ENCODE measurements around the gene SLC45A2. TPM values are rescaled to one million over a fixed set of nuclear protein-coding genes. Genes with fewer than 3 reads are reported as not detected.

The SLC45A2 gene
- total and polyA plus RNA-seq, 11 donors: 0.30 TPM; not detected in 10

DNA sequence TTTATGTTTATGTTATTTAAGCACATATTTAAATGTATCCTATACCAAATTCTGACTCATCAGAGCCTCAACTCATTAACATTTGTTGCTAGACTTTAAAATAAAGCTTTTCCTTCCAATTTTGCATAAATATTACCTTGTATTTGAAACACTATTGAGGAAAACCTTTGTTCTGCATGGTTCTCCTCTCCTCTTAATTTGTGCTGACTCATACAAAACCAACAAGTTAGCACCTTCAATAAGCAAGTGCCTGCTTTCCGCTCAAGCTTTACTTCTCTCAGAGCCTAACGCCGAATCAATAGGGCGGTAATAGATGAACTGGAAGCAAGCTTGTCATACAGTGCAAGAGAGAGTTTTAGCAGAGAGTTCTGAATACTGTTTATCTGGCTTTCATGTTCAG, 15.5 kb upstream of the SLC45A2 start:
- no peaks in the 10 kb centered on the region for H3K9me3 ChIP-seq
- TF ChIP-seq, protein P1, sequence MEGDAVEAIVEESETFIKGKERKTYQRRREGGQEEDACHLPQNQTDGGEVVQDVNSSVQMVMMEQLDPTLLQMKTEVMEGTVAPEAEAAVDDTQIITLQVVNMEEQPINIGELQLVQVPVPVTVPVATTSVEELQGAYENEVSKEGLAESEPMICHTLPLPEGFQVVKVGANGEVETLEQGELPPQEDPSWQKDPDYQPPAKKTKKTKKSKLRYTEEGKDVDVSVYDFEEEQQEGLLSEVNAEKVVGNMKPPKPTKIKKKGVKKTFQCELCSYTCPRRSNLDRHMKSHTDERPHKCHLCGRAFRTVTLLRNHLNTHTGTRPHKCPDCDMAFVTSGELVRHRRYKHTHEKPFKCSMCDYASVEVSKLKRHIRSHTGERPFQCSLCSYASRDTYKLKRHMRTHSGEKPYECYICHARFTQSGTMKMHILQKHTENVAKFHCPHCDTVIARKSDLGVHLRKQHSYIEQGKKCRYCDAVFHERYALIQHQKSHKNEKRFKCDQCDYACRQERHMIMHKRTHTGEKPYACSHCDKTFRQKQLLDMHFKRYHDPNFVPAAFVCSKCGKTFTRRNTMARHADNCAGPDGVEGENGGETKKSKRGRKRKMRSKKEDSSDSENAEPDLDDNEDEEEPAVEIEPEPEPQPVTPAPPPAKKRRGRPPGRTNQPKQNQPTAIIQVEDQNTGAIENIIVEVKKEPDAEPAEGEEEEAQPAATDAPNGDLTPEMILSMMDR (IDR thresholded peaks at IDR 0.05): no peak
- TF ChIP-seq POLR2A (IDR thresholded peaks at IDR 0.05): no peak
- 95 to 98% (median 96%) methylated on average over 4 of the region's 4 CpGs for WGBS, 4 donors
- H3K27ac ChIP-seq: no peak overlapping the region
- intact Hi-C loops (cut with DNase I): loop anchor here in 9 of 10 donors (5.0 to 10.0 kb wide), 4 partner anchors 462 to 915 kb away; partner anchors contain the start of genes BRIX1 (in 1 of the 9) and RAD1 (in 1 of the 9)
- peaks cover 0 to 55% (median 33%) of the 10 kb centered on the region in 9 donors for H3K36me3 ChIP-seq
- H3K4me1 ChIP-seq: peaks cover 0 to 9% (median 2%) of the 10 kb centered on the region in 12 donors
- ATAC-seq (no peak), DNase-seq (no peak)
- H3K27me3 ChIP-seq: no peaks in the 10 kb centered on the region
- H3K4me3 ChIP-seq: no peak overlapping the region

DNA sequence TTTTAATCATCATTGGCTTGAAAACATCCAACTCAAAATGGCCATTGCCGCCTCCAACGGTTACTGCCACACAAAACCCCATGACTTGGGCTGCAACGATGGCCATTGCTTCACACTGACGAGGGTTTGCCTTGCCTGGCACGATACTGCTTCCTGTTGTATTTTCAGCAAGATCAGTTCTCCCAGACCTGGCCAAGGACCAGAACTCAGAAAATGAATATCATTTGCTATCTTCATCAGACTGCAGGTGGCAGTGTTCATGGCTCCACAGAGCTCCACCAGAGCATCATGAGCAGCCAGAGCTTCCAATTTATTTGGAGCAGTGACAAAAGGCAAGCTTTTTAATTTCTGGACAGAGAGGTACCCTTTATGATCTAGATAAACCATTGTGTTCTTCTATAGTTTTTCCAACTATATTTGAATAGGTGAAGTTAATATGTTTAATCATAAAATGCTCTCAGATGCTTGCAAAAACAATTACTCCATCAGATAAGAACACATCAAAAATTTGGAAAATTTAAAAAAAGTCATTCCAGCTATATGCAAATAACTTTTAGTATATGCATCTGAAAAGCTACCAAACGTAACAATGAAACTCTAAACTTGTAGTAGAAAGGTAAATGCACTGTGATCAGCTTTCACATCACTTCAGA, 13.0 kb upstream of the SLC45A2 start:
- DNase-seq (peak in 4 of 5 donors; percentile 26 to 59 (median 48)), ATAC-seq (peak; percentile 47 to 82 (median 68))
- Histone ChIP-seq H3K36me3 (peaks cover 0 to 41% (median 20%) of the 10 kb centered on the region in 9 donors), H3K27me3 (no peaks in the 10 kb centered on the region), H3K4me1 (peaks cover 0 to 9% (median 2%) of the 10 kb centered on the region in 12 donors), H3K27ac (no peak overlapping the region), H3K4me3 (no peak overlapping the region), H3K9me3 (no peaks in the 10 kb centered on the region)
- intact Hi-C loops (cut with DNase I): loop anchor here in 8 of 10 donors (5.0 to 10.0 kb wide), 3 partner anchors 465 to 470 kb away; no protein-coding TSS in a partner anchor
- 36 to 45% (median 41%) methylated on average over 6 of the region's 6 CpGs for WGBS, 4 donors
- TF ChIP-seq, protein P1 (IDR thresholded peaks at IDR 0.05): peak; percentile 46 to 78 (median 62)
- TF ChIP-seq POLR2A (IDR thresholded peaks at IDR 0.05): no peak

DNA sequence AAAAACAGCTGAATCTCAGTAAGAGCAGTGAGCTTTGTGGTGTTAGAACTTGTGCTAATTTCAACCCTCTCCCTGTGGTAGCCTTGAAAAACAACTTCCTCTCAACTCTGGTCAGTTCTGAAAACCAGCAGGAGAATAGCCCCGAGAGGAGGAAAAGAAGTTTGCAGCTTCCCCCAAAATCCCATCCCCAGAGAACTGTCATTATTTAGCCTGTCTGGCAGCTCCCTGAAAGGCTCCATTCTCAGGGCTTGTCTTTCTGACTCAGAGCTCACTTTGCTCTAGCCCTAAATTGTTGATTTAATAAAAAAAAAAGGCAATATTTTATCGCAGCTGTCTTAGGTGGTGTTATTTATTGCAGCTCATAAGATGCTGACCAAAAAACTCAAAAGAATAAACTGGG, 11.4 kb upstream of the SLC45A2 start:
- H3K4me1 ChIP-seq: peaks cover 0 to 9% (median 3%) of the 10 kb centered on the region in 12 donors
- H3K9me3 ChIP-seq: no peaks in the 10 kb centered on the region
- H3K27me3 ChIP-seq: no peaks in the 10 kb centered on the region
- 54 to 71% (median 61%) methylated on average over 2 of the region's 2 CpGs for WGBS, 4 donors
- DNase-seq (no peak), ATAC-seq (no peak)
- peaks cover 0 to 40% (median 18%) of the 10 kb centered on the region in 9 donors for H3K36me3 ChIP-seq
- H3K4me3 ChIP-seq: no peak overlapping the region
- no peak overlapping the region for H3K27ac ChIP-seq
- TF ChIP-seq, protein P1 (IDR thresholded peaks at IDR 0.05): no peak
- no peak for TF ChIP-seq POLR2A (IDR thresholded peaks at IDR 0.05)
- intact Hi-C loops (cut with DNase I): loop anchor here in 8 of 10 donors (5.0 to 10.0 kb wide), 3 partner anchors 466 to 471 kb away; no protein-coding TSS in a partner anchor

DNA sequence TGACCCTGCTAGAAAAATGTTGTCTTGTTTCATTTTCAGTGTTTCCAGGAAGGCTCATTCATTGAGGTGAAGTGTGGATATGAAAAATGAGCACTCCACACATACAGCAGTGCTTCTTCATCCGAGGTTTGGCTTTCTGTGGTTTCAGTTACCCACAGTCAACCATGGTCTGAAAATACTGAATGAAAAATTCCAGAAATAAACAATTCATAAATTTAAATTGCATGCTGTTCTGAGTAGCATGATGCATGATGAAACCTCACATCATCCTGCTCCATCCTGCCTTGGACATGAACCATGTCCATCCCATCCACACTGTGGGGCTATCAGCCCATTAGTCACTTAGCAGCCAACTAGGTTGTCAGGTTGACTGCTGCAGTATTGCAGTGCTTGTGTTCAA, 10.4 kb upstream of the SLC45A2 start:
- H3K36me3 ChIP-seq: peaks cover 0 to 32% (median 15%) of the 10 kb centered on the region in 9 donors
- H3K9me3 ChIP-seq: no peaks in the 10 kb centered on the region
- no peak overlapping the region for H3K27ac ChIP-seq
- intact Hi-C loops (cut with DNase I): loop anchor here in 8 of 10 donors (5.0 to 10.0 kb wide), 3 partner anchors 467 to 472 kb away; no protein-coding TSS in a partner anchor
- no peaks in the 10 kb centered on the region for H3K27me3 ChIP-seq
- H3K4me1 ChIP-seq: peaks cover 0 to 9% (median 3%) of the 10 kb centered on the region in 12 donors
- 68 to 94% (median 78%) methylated on average over 1 of the region's 1 CpG for WGBS, 4 donors
- DNase-seq (no peak), ATAC-seq (no peak)
- H3K4me3 ChIP-seq: no peak overlapping the region
- no peak for TF ChIP-seq POLR2A (IDR thresholded peaks at IDR 0.05)
- TF ChIP-seq, protein P1 (IDR thresholded peaks at IDR 0.05): no peak
